ENCODE results near the gene SERPINA5.

Gene SERPINA5

GRCh38 chr14:94558842-94559241 is 22.4 kb upstream of the SERPINA5 start:
- no peaks in the 10 kb centered on the region for H3K27me3 ChIP-seq
- H3K4me1 ChIP-seq (ENCODE audit: control insufficient read depth in 1 of 2, insufficient read depth in 1 of 2, low read depth in 1 of 2, low read length in 1 of 2) = no peaks in the 10 kb centered on the region
- H3K9me3 ChIP-seq = no peaks in the 10 kb centered on the region
- H3K27ac ChIP-seq = no peak overlapping the region
- TF ChIP-seq CTCF (IDR thresholded peaks at IDR 0.05) = no peak
- no peak overlapping the region for H3K4me3 ChIP-seq (ENCODE audit: low read depth in 1 of 2, low read length in 1 of 2)
- no peaks in the 10 kb centered on the region for H3K36me3 ChIP-seq

- Histone ChIP-seq H3K9me3 (no peaks in the 10 kb centered on the region), H3K36me3 (no peaks in the 10 kb centered on the region), H3K4me1 (ENCODE audit: control insufficient read depth in 1 of 2, insufficient read depth in 1 of 2, low read depth in 1 of 2, low read length in 1 of 2) (no peaks in the 10 kb centered on the region), H3K27me3 (no peaks in the 10 kb centered on the region), H3K4me3 (ENCODE audit: low read depth in 1 of 2, low read length in 1 of 2) (no peak overlapping the region), H3K27ac (no peak overlapping the region)
- no peak for TF ChIP-seq CTCF (IDR thresholded peaks at IDR 0.05)
These were observed 21.5 kb upstream of the SERPINA5 start for GRCh38 chr14:94559638-94560290.

GRCh38 chr14:94560291-94560665 is 20.9 kb upstream of the SERPINA5 start:
- H3K36me3 ChIP-seq = no peaks in the 10 kb centered on the region
- no peaks in the 10 kb centered on the region for H3K4me1 ChIP-seq (ENCODE audit: control insufficient read depth in 1 of 2, insufficient read depth in 1 of 2, low read depth in 1 of 2, low read length in 1 of 2)
- H3K9me3 ChIP-seq = no peaks in the 10 kb centered on the region
- no peak overlapping the region for H3K27ac ChIP-seq
- TF ChIP-seq CTCF (IDR thresholded peaks at IDR 0.05) = no peak
- H3K27me3 ChIP-seq = no peaks in the 10 kb centered on the region
- no peak overlapping the region for H3K4me3 ChIP-seq (ENCODE audit: low read depth in 1 of 2, low read length in 1 of 2)

- H3K27ac ChIP-seq = no peak within 1 kb of the TSS
- no peak within 1 kb of the TSS for H3K4me3 ChIP-seq (ENCODE audit: low read depth in 1 of 2, low read length in 1 of 2)
- H3K9me3 ChIP-seq = no peaks in the 10 kb centered on the region
- TF ChIP-seq CTCF (IDR thresholded peaks at IDR 0.05) = no peak
- H3K27me3 ChIP-seq = no peaks in the 10 kb centered on the region
- H3K36me3 ChIP-seq = no peaks in the 10 kb centered on the region
- no peaks in the 10 kb centered on the region for H3K4me1 ChIP-seq (ENCODE audit: control insufficient read depth in 1 of 2, insufficient read depth in 1 of 2, low read depth in 1 of 2, low read length in 1 of 2)
These were observed 20.2 kb upstream of the SERPINA5 start, which contains the start of gene SERPINA4 for GRCh38 chr14:94560751-94561655. TSS of gene SERPINA4 (plus strand) at chr14:94561442. CDS start at chr14:94563483, 2,041 bp downstream.

GRCh38 chr14:94561656-94562010 is 19.6 kb upstream of the SERPINA5 start:
- Histone ChIP-seq H3K4me1 (ENCODE audit: control insufficient read depth in 1 of 2, insufficient read depth in 1 of 2, low read depth in 1 of 2, low read length in 1 of 2) (no peaks in the 10 kb centered on the region), H3K9me3 (no peaks in the 10 kb centered on the region), H3K27me3 (no peaks in the 10 kb centered on the region), H3K36me3 (no peaks in the 10 kb centered on the region), H3K4me3 (ENCODE audit: low read depth in 1 of 2, low read length in 1 of 2) (no peak overlapping the region), H3K27ac (no peak overlapping the region)
- TF ChIP-seq CTCF (IDR thresholded peaks at IDR 0.05) = no peak

Data from neutrophil (primary cell).